PC-3 (cell line): ENCODE data around the gene AGAP3. TPM values are rescaled to one million over a fixed set of nuclear protein-coding genes. Genes with fewer than 3 reads are reported as not detected.

Source experiments
- ATAC-seq: fragments of 200-7000 bp; cut with Tn5 transposase; 2 replicates; pipeline ENCODE4 v1.9.1; 2020; ENCODE audit warnings: mild to moderate bottlenecking, moderate library complexity
- BruUV-seq: library from RNA; stranded (reverse); fragments of 400-500 nt; replicated peaks from 2 replicates; lab custom pipeline; 2021; lab: Mats Ljungman, UMichigan
- CTCF ChIA-PET: fragments of 300-600 bp; sonication (Branson Sonifier 250); formaldehyde crosslinking; loops from one replicate; lab custom pipeline; 2022; ENCODE audit warnings: antibody characterized with exemption; lab: Charles Lee
- POLR2A ChIA-PET: fragments of 300-600 bp; sonication (Branson Sonifier 250); formaldehyde crosslinking; loops from one replicate; lab custom pipeline; 2022; ENCODE audit warnings: antibody characterized with exemption; ENCODE audit not compliant: unreplicated experiment; lab: Charles Lee
- DNase-seq: peaks from one replicate; pipeline ENCODE4 v3.0.0-alpha.2; 2015
- H2AFZ ChIP-seq: fragments of 300-600 bp; sonication (generic); 2 replicates; pipeline ENCODE4 v1.6.0; 2016; ENCODE audit warnings: antibody characterized with exemption, low read length
- H3F3A ChIP-seq: fragments of 300-600 bp; sonication (generic); one replicate; pipeline ENCODE4 v1.6.0; 2017; ENCODE audit warnings: antibody characterized with exemption, low read length, control low read depth, mild to moderate bottlenecking; ENCODE audit not compliant: unreplicated experiment
- H3K27ac ChIP-seq: fragments of 300-600 bp; sonication (generic); 2 replicates; pipeline ENCODE4 v1.5.1; 2016; ENCODE audit warnings: mild to moderate bottlenecking, low read length
- H3K27me3 ChIP-seq: fragments of 300-600 bp; sonication (generic); 2 replicates; pipeline ENCODE4 v1.6.1; 2016; ENCODE audit warnings: low read length, mixed read lengths
- H3K36me3 ChIP-seq: fragments of 300-600 bp; sonication (generic); 2 replicates; pipeline ENCODE4 v1.6.1; 2016; ENCODE audit warnings: low read depth, mixed run types, low read length, mixed read lengths
- H3K4me1 ChIP-seq: fragments of 300-600 bp; sonication (generic); 2 replicates; pipeline ENCODE4 v1.5.1; 2016; ENCODE audit warnings: low read length; ENCODE audit not compliant: insufficient read depth
- H3K4me2 ChIP-seq: fragments of 300-600 bp; sonication (generic); 2 replicates; pipeline ENCODE4 v1.6.0; 2016; ENCODE audit warnings: low read length
- H3K4me3 ChIP-seq: fragments of 300-600 bp; sonication (generic); 2 replicates; pipeline ENCODE4 v1.5.1; 2016; ENCODE audit warnings: mild to moderate bottlenecking, low read length, mixed read lengths
- H3K79me2 ChIP-seq: fragments of 300-600 bp; sonication (generic); 2 replicates; pipeline ENCODE4 v1.6.1; 2017; ENCODE audit warnings: low read length, mixed read lengths
- H3K9ac ChIP-seq: fragments of 300-600 bp; sonication (generic); 2 replicates; pipeline ENCODE4 v1.6.0; 2016; ENCODE audit warnings: mild to moderate bottlenecking, low read length
- H3K9me2 ChIP-seq: fragments of 300-600 bp; sonication (generic); replicated peaks from 2 replicates; pipeline ENCODE4 v1.6.1; 2016; ENCODE audit warnings: mixed run types, low read length, mixed read lengths
- H3K9me3 ChIP-seq: fragments of 300-600 bp; sonication (generic); 2 replicates; pipeline ENCODE4 v1.6.1; 2016; ENCODE audit warnings: low read length, mixed read lengths
- H4K20me1 ChIP-seq: fragments of 300-600 bp; sonication (generic); 2 replicates; pipeline ENCODE4 v1.6.1; 2016; ENCODE audit warnings: low read length, mixed read lengths
- CTCF ChIP-seq: fragments of 300-600 bp; sonication (generic); conservative IDR thresholded peaks from 2 replicates; pipeline ENCODE4 v1.5.1; 2017; ENCODE audit warnings: antibody characterized with exemption, low read depth, mild to moderate bottlenecking, low read length
- EZH2 ChIP-seq: fragments of 300-600 bp; sonication (generic); IDR thresholded peaks from one replicate; pipeline ENCODE4 v1.6.1; 2017; ENCODE audit warnings: antibody characterized with exemption, mild to moderate bottlenecking, low read length; ENCODE audit not compliant: unreplicated experiment
- EZH2phosphoT487 ChIP-seq: fragments of 300-600 bp; sonication (generic); IDR thresholded peaks from 2 replicates; pipeline ENCODE4 v1.6.1; 2018; ENCODE audit warnings: mild to moderate bottlenecking, antibody characterized with exemption, low read length, borderline replicate concordance
- intact Hi-C: fragments of 100-400 bp; cut with micrococcal nuclease; formaldehyde crosslinking; loops from 2 replicates; pipeline ENCODE4 v1.9.0; 2023
- total RNA-seq: library from RNA; depleted of rRNA; stranded (reverse); fragments of >200 nt; gene quantifications from 2 replicates; pipeline ENCODE4 v1.2.3, GENCODE V29; 2014

The AGAP3 gene
- total RNA-seq, 1 experiment from 2014 or later: 53.5 TPM

GRCh38 chr7:151125470-151125845 is 39.2 kb downstream of the AGAP3 start:
- H2AFZ ChIP-seq: no peak overlapping the region
- H3K9me2 ChIP-seq: no peaks in the 10 kb centered on the region
- no peaks in the 10 kb centered on the region for H4K20me1 ChIP-seq
- CTCF ChIA-PET: no interaction called here
- no peaks in the 10 kb centered on the region for H3K9me3 ChIP-seq
- POLR2A ChIA-PET: no interaction called here
- peaks cover 11% of the 10 kb centered on the region for H3K36me3 ChIP-seq
- H3K4me3 ChIP-seq: no peak overlapping the region
- H3K4me1 ChIP-seq: no peaks in the 10 kb centered on the region
- intact Hi-C loops: loop anchor here (2.0 kb wide), 1 partner anchor 177 kb away; no protein-coding TSS in a partner anchor
- H3K27me3 ChIP-seq: no peaks in the 10 kb centered on the region
- no TSS peak for BruUV-seq
- H3K4me2 ChIP-seq: no peak overlapping the region
- H3K9ac ChIP-seq: no peak overlapping the region
- H3K79me2 ChIP-seq: no peaks in the 10 kb centered on the region
- no peak for DNase-seq
- no peak for ATAC-seq
- H3F3A ChIP-seq: no peaks in the 10 kb centered on the region
- no peak for TF ChIP-seq EZH2
- no peak for TF ChIP-seq CTCF
- no peak for TF ChIP-seq EZH2phosphoT487
- H3K27ac ChIP-seq: no peak overlapping the region

GRCh38 chr7:151125846-151126481 is 39.7 kb downstream of the AGAP3 start:
- H3K4me3 ChIP-seq: no peak overlapping the region
- no peak overlapping the region for H3K4me2 ChIP-seq
- no peaks in the 10 kb centered on the region for H3K27me3 ChIP-seq
- H3K9me2 ChIP-seq: no peaks in the 10 kb centered on the region
- no peaks in the 10 kb centered on the region for H3F3A ChIP-seq
- no peak overlapping the region for H2AFZ ChIP-seq
- no peaks in the 10 kb centered on the region for H3K79me2 ChIP-seq
- H4K20me1 ChIP-seq: no peaks in the 10 kb centered on the region
- H3K36me3 ChIP-seq: peaks cover 12% of the 10 kb centered on the region
- H3K9ac ChIP-seq: no peak overlapping the region
- no peak for DNase-seq
- no peak for ATAC-seq
- ChIA-PET POLR2A (no interaction called here), CTCF (no interaction called here)
- no TSS peak for BruUV-seq
- H3K27ac ChIP-seq: no peak overlapping the region
- H3K9me3 ChIP-seq: no peaks in the 10 kb centered on the region
- no peak for TF ChIP-seq CTCF
- no peak for TF ChIP-seq EZH2phosphoT487
- TF ChIP-seq EZH2: no peak
- H3K4me1 ChIP-seq: no peaks in the 10 kb centered on the region
- intact Hi-C loops: loop anchor here (2.0 kb wide), 1 partner anchor 177 kb away; no protein-coding TSS in a partner anchor

GRCh38 chr7:151126491-151127137 is 40.3 kb downstream of the AGAP3 start:
- H4K20me1 ChIP-seq: no peaks in the 10 kb centered on the region
- H3K27me3 ChIP-seq: no peaks in the 10 kb centered on the region
- CTCF ChIA-PET: no interaction called here
- POLR2A ChIA-PET: no interaction called here
- no TSS peak for BruUV-seq
- TF ChIP-seq CTCF (no peak), EZH2 (no peak), EZH2phosphoT487 (no peak)
- ATAC-seq (no peak), DNase-seq (no peak)
- no peaks in the 10 kb centered on the region for H3F3A ChIP-seq
- peaks cover 14% of the 10 kb centered on the region for H3K36me3 ChIP-seq
- no peaks in the 10 kb centered on the region for H3K79me2 ChIP-seq
- H3K4me3 ChIP-seq: no peak overlapping the region
- H3K27ac ChIP-seq: no peak overlapping the region
- H3K9me2 ChIP-seq: no peaks in the 10 kb centered on the region
- H3K9ac ChIP-seq: no peak overlapping the region
- no peak overlapping the region for H3K4me2 ChIP-seq
- H3K9me3 ChIP-seq: no peaks in the 10 kb centered on the region
- H2AFZ ChIP-seq: no peak overlapping the region
- intact Hi-C loops: no loop called here
- no peaks in the 10 kb centered on the region for H3K4me1 ChIP-seq
